ENCODE results near the gene DCAF7. TPM values are rescaled to one million over a fixed set of nuclear protein-coding genes. Genes with fewer than 3 reads are reported as not detected.
A peak's percentile ranks its signal among the peaks of the same experiment; 100 is the strongest.

The DCAF7 gene
- total RNA-seq, 2 experiments from 2014 or later: 11.3 to 11.9 TPM

DNA sequence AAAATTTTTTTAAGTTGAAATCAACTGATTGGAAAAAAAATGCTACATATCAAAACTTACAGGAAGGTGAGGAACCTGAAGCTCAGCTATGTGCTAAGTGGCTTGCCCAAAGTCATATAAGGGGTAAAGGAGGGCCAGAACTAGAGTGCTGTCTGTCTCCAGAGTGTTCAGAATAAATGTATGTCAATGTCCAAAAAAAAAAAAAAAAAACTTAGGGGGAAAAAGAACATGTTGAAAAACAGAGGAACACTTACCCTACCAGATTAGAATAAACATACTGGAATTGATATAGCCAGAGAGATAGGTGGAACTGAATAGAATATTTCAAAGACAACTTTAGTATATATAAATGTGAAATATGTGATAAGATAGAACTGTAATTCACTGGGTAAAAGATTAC lies 11.5 kb downstream of the DCAF7 start:
- peaks cover 76% of the 10 kb centered on the region for H3K4me1 Mint-ChIP-seq (ENCODE audit: low read depth)
- no peaks in the 10 kb centered on the region for H3K27me3 Mint-ChIP-seq
- intact Hi-C loops (cut with DNase I, micrococcal nuclease): no loop called here
- DNase-seq: no peak
- Histone ChIP-seq H3K9me3 (ENCODE audit: control insufficient read depth in 1 of 2, insufficient read depth in 1 of 2, low read length in 2 of 2) (no peaks in the 10 kb centered on the region), H3K36me3 (ENCODE audit: insufficient read depth, low read length) (no peaks in the 10 kb centered on the region), H3K27me3 (ENCODE audit: control insufficient read depth in 1 of 2, insufficient read depth in 2 of 2, low read length in 2 of 2) (no peaks in the 10 kb centered on the region), H3K4me3 (ENCODE audit: low read length) (no peak overlapping the region), H3K4me1 (ENCODE audit: insufficient read depth, low read length) (peaks cover 26% of the 10 kb centered on the region), H3K27ac (ENCODE audit: low read depth in 1 of 2, low read length in 2 of 2) (no peak overlapping the region)
- peaks cover 5% of the 10 kb centered on the region for H3K36me3 Mint-ChIP-seq (ENCODE audit: low read depth)
- ChIA-PET POLR2A (interaction anchor here (0.7 kb wide), 1 partner anchor 149 kb away, joined by 5 read pairs; no protein-coding TSS in a partner anchor), CTCF (interaction anchor here (1.0 kb wide), 1 partner anchor 40 kb away, joined by 5 read pairs; no protein-coding TSS in a partner anchor)
- H3K4me3 Mint-ChIP-seq: no peak overlapping the region
- TF ChIP-seq, protein P1, sequence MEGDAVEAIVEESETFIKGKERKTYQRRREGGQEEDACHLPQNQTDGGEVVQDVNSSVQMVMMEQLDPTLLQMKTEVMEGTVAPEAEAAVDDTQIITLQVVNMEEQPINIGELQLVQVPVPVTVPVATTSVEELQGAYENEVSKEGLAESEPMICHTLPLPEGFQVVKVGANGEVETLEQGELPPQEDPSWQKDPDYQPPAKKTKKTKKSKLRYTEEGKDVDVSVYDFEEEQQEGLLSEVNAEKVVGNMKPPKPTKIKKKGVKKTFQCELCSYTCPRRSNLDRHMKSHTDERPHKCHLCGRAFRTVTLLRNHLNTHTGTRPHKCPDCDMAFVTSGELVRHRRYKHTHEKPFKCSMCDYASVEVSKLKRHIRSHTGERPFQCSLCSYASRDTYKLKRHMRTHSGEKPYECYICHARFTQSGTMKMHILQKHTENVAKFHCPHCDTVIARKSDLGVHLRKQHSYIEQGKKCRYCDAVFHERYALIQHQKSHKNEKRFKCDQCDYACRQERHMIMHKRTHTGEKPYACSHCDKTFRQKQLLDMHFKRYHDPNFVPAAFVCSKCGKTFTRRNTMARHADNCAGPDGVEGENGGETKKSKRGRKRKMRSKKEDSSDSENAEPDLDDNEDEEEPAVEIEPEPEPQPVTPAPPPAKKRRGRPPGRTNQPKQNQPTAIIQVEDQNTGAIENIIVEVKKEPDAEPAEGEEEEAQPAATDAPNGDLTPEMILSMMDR (IDR thresholded peaks at IDR 0.05): no peak
- ATAC-seq (ENCODE audit: poor library complexity): no peak
- peak overlapping the region; percentile 24 for H3K27ac Mint-ChIP-seq
- no peaks in the 10 kb centered on the region for H3K9me3 Mint-ChIP-seq

DNA sequence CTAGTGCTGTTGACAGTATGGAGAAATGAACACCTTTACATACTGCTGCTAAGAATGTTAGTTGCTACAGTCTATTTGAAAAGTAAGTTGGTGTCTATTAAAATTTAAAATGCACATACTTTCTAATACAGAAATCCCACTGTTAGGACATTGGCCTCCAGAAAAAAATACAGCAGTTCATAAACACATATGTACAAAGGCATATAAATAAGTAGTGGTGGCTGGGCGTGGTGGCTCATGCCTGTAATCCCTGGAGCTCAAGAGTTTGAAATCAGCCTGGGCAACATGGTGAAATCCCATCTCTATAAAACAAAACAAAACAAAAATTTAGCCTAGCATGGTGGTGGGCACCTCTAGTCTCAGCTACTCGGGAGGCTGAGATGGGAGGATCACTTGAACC lies 13.1 kb downstream of the DCAF7 start:
- peaks cover 72% of the 10 kb centered on the region for H3K4me1 Mint-ChIP-seq (ENCODE audit: low read depth)
- POLR2A ChIA-PET: no interaction called here

DNA sequence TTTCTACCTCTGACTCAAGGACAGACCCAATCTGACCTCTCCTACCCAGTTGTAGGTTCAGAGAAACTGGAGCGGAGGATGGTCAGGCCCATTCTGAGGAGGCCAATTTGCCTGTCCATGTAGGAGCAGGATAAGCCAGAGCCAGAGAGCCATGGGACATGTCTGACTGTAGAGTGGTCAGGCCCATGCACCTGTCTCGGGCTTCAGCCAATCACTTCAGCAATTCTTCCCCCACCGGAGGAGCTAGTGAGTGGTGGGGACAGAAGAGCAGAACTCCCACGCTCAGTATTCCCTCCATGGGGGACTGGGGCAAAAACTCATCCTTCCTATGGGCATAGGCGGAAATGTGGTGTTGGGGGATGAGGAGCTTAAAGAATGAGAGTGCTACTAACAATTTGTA lies 14.3 kb downstream of the DCAF7 start:
- DNase-seq (no peak), ATAC-seq (ENCODE audit: poor library complexity) (no peak)
- peak overlapping the region; percentile 49 for H3K27ac Mint-ChIP-seq
- H3K27me3 ChIP-seq (ENCODE audit: control insufficient read depth in 1 of 2, insufficient read depth in 2 of 2, low read length in 2 of 2): no peaks in the 10 kb centered on the region
- CTCF ChIA-PET: interaction anchor here (1.2 kb wide), 1 partner anchor 48 kb away, joined by 3 read pairs; no protein-coding TSS in a partner anchor
- H3K4me1 Mint-ChIP-seq (ENCODE audit: low read depth): peaks cover 72% of the 10 kb centered on the region
- H3K36me3 ChIP-seq (ENCODE audit: insufficient read depth, low read length): peaks cover 9% of the 10 kb centered on the region
- intact Hi-C loops (cut with DNase I, micrococcal nuclease): no loop called here
- no peak overlapping the region for H3K4me3 ChIP-seq (ENCODE audit: low read length)
- POLR2A ChIA-PET: interaction anchor here (1.5 kb wide), 1 partner anchor 14 kb away, joined by 4 read pairs; the partner anchor contains the start of gene DCAF7
- TF ChIP-seq, protein P1 (IDR thresholded peaks at IDR 0.05): no peak
- H3K9me3 Mint-ChIP-seq: no peaks in the 10 kb centered on the region
- no peak overlapping the region for H3K27ac ChIP-seq (ENCODE audit: low read depth in 1 of 2, low read length in 2 of 2)
- H3K4me1 ChIP-seq (ENCODE audit: insufficient read depth, low read length): peaks cover 21% of the 10 kb centered on the region
- H3K4me3 Mint-ChIP-seq: no peak overlapping the region
- peaks cover 23% of the 10 kb centered on the region for H3K36me3 Mint-ChIP-seq (ENCODE audit: low read depth)
- no peaks in the 10 kb centered on the region for H3K9me3 ChIP-seq (ENCODE audit: control insufficient read depth in 1 of 2, insufficient read depth in 1 of 2, low read length in 2 of 2)
- no peaks in the 10 kb centered on the region for H3K27me3 Mint-ChIP-seq

More for the DNA sequence above, 13.1 kb downstream of the DCAF7 start:
- intact Hi-C loops (cut with DNase I, micrococcal nuclease): no loop called here
- Mint-ChIP-seq H3K36me3 (ENCODE audit: low read depth) (peaks cover 17% of the 10 kb centered on the region), H3K9me3 (no peaks in the 10 kb centered on the region), H3K27ac (peak overlapping the region; percentile 41), H3K4me3 (no peak overlapping the region), H3K27me3 (no peaks in the 10 kb centered on the region)
- peaks cover 21% of the 10 kb centered on the region for H3K4me1 ChIP-seq (ENCODE audit: insufficient read depth, low read length)
- H3K9me3 ChIP-seq (ENCODE audit: control insufficient read depth in 1 of 2, insufficient read depth in 1 of 2, low read length in 2 of 2): no peaks in the 10 kb centered on the region
- H3K27ac ChIP-seq (ENCODE audit: low read depth in 1 of 2, low read length in 2 of 2): no peak overlapping the region
- no peak for ATAC-seq (ENCODE audit: poor library complexity)
- peaks cover 4% of the 10 kb centered on the region for H3K36me3 ChIP-seq (ENCODE audit: insufficient read depth, low read length)
- H3K27me3 ChIP-seq (ENCODE audit: control insufficient read depth in 1 of 2, insufficient read depth in 2 of 2, low read length in 2 of 2): no peaks in the 10 kb centered on the region
- DNase-seq: no peak
- TF ChIP-seq, protein P1 (IDR thresholded peaks at IDR 0.05): no peak
- no peak overlapping the region for H3K4me3 ChIP-seq (ENCODE audit: low read length)
- CTCF ChIA-PET: no interaction called here
